Loucy (cell line): ENCODE results near the gene UNC5C.

Experiments used
- H2AFZ ChIP-seq: fragments of 200-600 bp; sonication (generic); 2 replicates; pipeline ENCODE4 v1.6.0; 2016; ENCODE audit warnings: antibody characterized with exemption, mild to moderate bottlenecking, low read length, moderate library complexity
- H3F3A ChIP-seq: fragments of 200-600 bp; 2 replicates; pipeline ENCODE4 v1.6.0; 2016; ENCODE audit warnings: antibody characterized with exemption, low read depth, mild to moderate bottlenecking
- H3K27me3 ChIP-seq: fragments of 200-600 bp; sonication (generic); 2 replicates; pipeline ENCODE4 v1.6.1; 2014; ENCODE audit warnings: low read length, mild to moderate bottlenecking; ENCODE audit not compliant: insufficient read depth, poor library complexity, severe bottlenecking
- H3K36me3 ChIP-seq: fragments of 200-600 bp; sonication (generic); 2 replicates; pipeline ENCODE4 v1.6.1; 2016; ENCODE audit warnings: low read length; ENCODE audit not compliant: insufficient read depth
- H3K4me1 ChIP-seq: fragments of 200-600 bp; sonication (generic); 2 replicates; pipeline ENCODE4 v1.5.1; 2014; ENCODE audit warnings: low read length, mild to moderate bottlenecking; ENCODE audit not compliant: insufficient read depth, poor library complexity, severe bottlenecking
- H3K4me2 ChIP-seq: fragments of 200-600 bp; sonication (generic); 2 replicates; pipeline ENCODE4 v1.6.0; 2014; ENCODE audit warnings: antibody characterized with exemption, low read length, low read depth, mild to moderate bottlenecking; ENCODE audit not compliant: poor library complexity, severe bottlenecking
- H3K4me3 ChIP-seq: fragments of 200-600 bp; sonication (generic); 2 replicates; pipeline ENCODE4 v1.5.1; 2014; ENCODE audit warnings: low read length, mild to moderate bottlenecking, mixed read lengths; ENCODE audit not compliant: poor library complexity, severe bottlenecking
- H3K79me2 ChIP-seq: fragments of 200-600 bp; sonication (generic); 2 replicates; pipeline ENCODE4 v1.6.1; 2014; ENCODE audit warnings: low read length; ENCODE audit not compliant: insufficient read depth
- H3K9ac ChIP-seq: fragments of 200-600 bp; sonication (generic); 2 replicates; pipeline ENCODE4 v1.6.0; 2014; ENCODE audit warnings: mild to moderate bottlenecking, low read depth, low read length, moderate library complexity; ENCODE audit not compliant: poor library complexity, severe bottlenecking
- H3K9me2 ChIP-seq: fragments of 200-600 bp; sonication (generic); replicated peaks from 2 replicates; pipeline ENCODE4 v1.6.1; 2016; ENCODE audit warnings: low read depth, low read length, mixed read lengths
- H3K9me3 ChIP-seq: fragments of 200-600 bp; sonication (generic); 2 replicates; pipeline ENCODE4 v1.6.1; 2014; ENCODE audit warnings: mild to moderate bottlenecking, antibody characterized with exemption, low read length, low read depth; ENCODE audit not compliant: insufficient read depth
- H4K20me1 ChIP-seq: fragments of 200-600 bp; sonication (generic); 2 replicates; pipeline ENCODE4 v1.6.0; 2014; ENCODE audit warnings: antibody characterized with exemption, low read length, mild to moderate bottlenecking; ENCODE audit not compliant: insufficient read depth, poor library complexity, severe bottlenecking
- EZH2phosphoT487 ChIP-seq: fragments of 200-600 bp; IDR thresholded peaks from 2 replicates; pipeline ENCODE4 v1.6.1; 2018; ENCODE audit warnings: antibody characterized with exemption, mild to moderate bottlenecking, moderate library complexity, borderline replicate concordance
- TF ChIP-seq, protein P1 (sequence below): fragments of 200-600 bp; sonication (generic); conservative IDR thresholded peaks from 2 replicates; pipeline ENCODE4 v1.5.1; 2014; ENCODE audit warnings: mild to moderate bottlenecking, antibody characterized with exemption, low read length

UNC5C gene

GRCh38 chr4:95360256-95360903 lies 188.4 kb downstream of the UNC5C start:
- no peaks in the 10 kb centered on the region for H4K20me1 ChIP-seq
- H3K4me3 ChIP-seq: no peak overlapping the region
- no peaks in the 10 kb centered on the region for H3K36me3 ChIP-seq
- H3K27me3 ChIP-seq: no peaks in the 10 kb centered on the region
- H3F3A ChIP-seq: no peaks in the 10 kb centered on the region
- no peaks in the 10 kb centered on the region for H3K9me2 ChIP-seq
- no peak overlapping the region for H3K4me2 ChIP-seq
- no peaks in the 10 kb centered on the region for H3K4me1 ChIP-seq
- no peaks in the 10 kb centered on the region for H3K79me2 ChIP-seq
- TF ChIP-seq, protein P1, sequence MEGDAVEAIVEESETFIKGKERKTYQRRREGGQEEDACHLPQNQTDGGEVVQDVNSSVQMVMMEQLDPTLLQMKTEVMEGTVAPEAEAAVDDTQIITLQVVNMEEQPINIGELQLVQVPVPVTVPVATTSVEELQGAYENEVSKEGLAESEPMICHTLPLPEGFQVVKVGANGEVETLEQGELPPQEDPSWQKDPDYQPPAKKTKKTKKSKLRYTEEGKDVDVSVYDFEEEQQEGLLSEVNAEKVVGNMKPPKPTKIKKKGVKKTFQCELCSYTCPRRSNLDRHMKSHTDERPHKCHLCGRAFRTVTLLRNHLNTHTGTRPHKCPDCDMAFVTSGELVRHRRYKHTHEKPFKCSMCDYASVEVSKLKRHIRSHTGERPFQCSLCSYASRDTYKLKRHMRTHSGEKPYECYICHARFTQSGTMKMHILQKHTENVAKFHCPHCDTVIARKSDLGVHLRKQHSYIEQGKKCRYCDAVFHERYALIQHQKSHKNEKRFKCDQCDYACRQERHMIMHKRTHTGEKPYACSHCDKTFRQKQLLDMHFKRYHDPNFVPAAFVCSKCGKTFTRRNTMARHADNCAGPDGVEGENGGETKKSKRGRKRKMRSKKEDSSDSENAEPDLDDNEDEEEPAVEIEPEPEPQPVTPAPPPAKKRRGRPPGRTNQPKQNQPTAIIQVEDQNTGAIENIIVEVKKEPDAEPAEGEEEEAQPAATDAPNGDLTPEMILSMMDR: no peak
- TF ChIP-seq EZH2phosphoT487: no peak
- H3K9ac ChIP-seq: no peak overlapping the region
- H3K9me3 ChIP-seq: no peaks in the 10 kb centered on the region
- no peak overlapping the region for H2AFZ ChIP-seq

GRCh38 chr4:95358421-95358820 lies 190.4 kb downstream of the UNC5C start:
- H3K9ac ChIP-seq: no peak overlapping the region
- H3K4me1 ChIP-seq: no peaks in the 10 kb centered on the region
- H4K20me1 ChIP-seq: no peaks in the 10 kb centered on the region
- H3K4me3 ChIP-seq: no peak overlapping the region
- H3K9me2 ChIP-seq: no peaks in the 10 kb centered on the region
- H3K36me3 ChIP-seq: no peaks in the 10 kb centered on the region
- TF ChIP-seq, protein P1: no peak
- no peak for TF ChIP-seq EZH2phosphoT487
- H3K9me3 ChIP-seq: no peaks in the 10 kb centered on the region
- H3F3A ChIP-seq: no peaks in the 10 kb centered on the region
- H3K27me3 ChIP-seq: no peaks in the 10 kb centered on the region
- no peak overlapping the region for H3K4me2 ChIP-seq
- H2AFZ ChIP-seq: no peak overlapping the region
- H3K79me2 ChIP-seq: no peaks in the 10 kb centered on the region

DNA sequence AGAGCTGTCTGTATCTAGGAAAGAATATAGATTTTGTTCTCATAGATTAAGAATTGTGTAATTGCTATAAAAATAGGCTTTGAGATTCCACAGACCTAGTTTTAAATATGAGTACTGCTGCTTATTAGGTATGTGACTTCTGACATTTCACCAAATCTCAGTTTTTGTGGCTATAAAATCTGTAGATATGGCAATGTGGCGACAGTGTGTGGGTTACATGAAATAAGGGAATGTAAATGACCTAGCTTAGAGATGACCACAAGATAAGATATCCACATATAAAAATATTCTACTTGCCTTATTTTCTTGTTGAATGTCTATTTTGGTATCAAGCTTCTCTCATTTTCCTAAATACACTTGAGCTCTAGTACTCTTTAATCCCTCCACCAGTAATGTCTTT lies 193.8 kb downstream of the UNC5C start:
- Histone ChIP-seq H4K20me1 (no peaks in the 10 kb centered on the region), H3K4me2 (no peak overlapping the region), H3F3A (no peaks in the 10 kb centered on the region), H3K9ac (no peak overlapping the region), H3K9me3 (no peaks in the 10 kb centered on the region), H3K9me2 (no peaks in the 10 kb centered on the region), H3K79me2 (no peaks in the 10 kb centered on the region), H2AFZ (no peak overlapping the region), H3K27me3 (no peaks in the 10 kb centered on the region), H3K36me3 (no peaks in the 10 kb centered on the region), H3K4me3 (no peak overlapping the region), H3K4me1 (no peaks in the 10 kb centered on the region)
- TF ChIP-seq, protein P1: no peak
- no peak for TF ChIP-seq EZH2phosphoT487
